H1 (cell line): ENCODE results near the gene HDDC3. TPM values are rescaled to one million over a fixed set of nuclear protein-coding genes. Genes with fewer than 3 reads are reported as not detected.

Source experiments
- EZH2 ChIP-seq: fragments of 200-600 bp; sonication (generic); IDR thresholded peaks from 2 replicates; pipeline ENCODE4 v1.7.1; 2012; ENCODE audit warnings: low read depth, mild to moderate bottlenecking, moderate library complexity, low read length, inconsistent platforms; ENCODE audit not compliant: severe bottlenecking
- SRF ChIP-seq: IDR thresholded peaks from 2 replicates; pipeline ENCODE4 v1.6.1; 2011; ENCODE audit warnings: mild to moderate bottlenecking, low read depth, low read length, moderate library complexity
- ZNF274 ChIP-seq: IDR thresholded peaks from 2 replicates; pipeline ENCODE4 v1.7.0; 2012; ENCODE audit warnings: low read length, borderline replicate concordance; ENCODE audit errors: extremely low read depth
- polyA plus RNA-seq, 7 experiments: library from polyadenylated mRNA; depleted of rRNA in 3 of 7; stranded (reverse) in 5 of 7; unstranded in 2 of 7; fragments of >200 nt in 5 of 7; fragments of 200-250 nt in 2 of 7; gene quantifications; 1 replicate in 5 of 7; 2 replicates in 1 of 7; 4 replicates in 1 of 7; pipeline versions ENCODE4 v1.2.1 to v1.2.3, GENCODE V29; 2011 to 2013; ENCODE audit warnings: missing spikeins in 2 of 7, mixed read lengths in 2 of 7
- total RNA-seq: library from RNA; stranded (reverse); fragmentation: NEBNext Ultra II Directional; extraction: Animal tissue kit (Norgen Biotek cat#: 25700); gene quantifications from 2 replicates; pipeline ENCODE4 v1.2.1, GENCODE V29; 2021

HDDC3 gene
- total and polyA plus RNA-seq, 2 of the 8 experiments (the other 6 are each of a cell fraction or from before 2014, with no cell fraction given) = 16.3 to 16.5 TPM

- no peak for TF ChIP-seq EZH2
- no peak for TF ChIP-seq ZNF274
- TF ChIP-seq SRF = no peak
These were observed 7.4 kb upstream of the HDDC3 start (continued) for GRCh38 chr15:90939756-90940155.
